ENCODE measurements around the gene CARD10. TPM values are rescaled to one million over a fixed set of nuclear protein-coding genes. Genes with fewer than 3 reads are reported as not detected.

CARD10 gene
- total and polyA plus RNA-seq, 2 of the 13 experiments (the other 11 are each of a cell fraction or from before 2014, with no cell fraction given): 35.2 to 55.8 TPM

DNA sequence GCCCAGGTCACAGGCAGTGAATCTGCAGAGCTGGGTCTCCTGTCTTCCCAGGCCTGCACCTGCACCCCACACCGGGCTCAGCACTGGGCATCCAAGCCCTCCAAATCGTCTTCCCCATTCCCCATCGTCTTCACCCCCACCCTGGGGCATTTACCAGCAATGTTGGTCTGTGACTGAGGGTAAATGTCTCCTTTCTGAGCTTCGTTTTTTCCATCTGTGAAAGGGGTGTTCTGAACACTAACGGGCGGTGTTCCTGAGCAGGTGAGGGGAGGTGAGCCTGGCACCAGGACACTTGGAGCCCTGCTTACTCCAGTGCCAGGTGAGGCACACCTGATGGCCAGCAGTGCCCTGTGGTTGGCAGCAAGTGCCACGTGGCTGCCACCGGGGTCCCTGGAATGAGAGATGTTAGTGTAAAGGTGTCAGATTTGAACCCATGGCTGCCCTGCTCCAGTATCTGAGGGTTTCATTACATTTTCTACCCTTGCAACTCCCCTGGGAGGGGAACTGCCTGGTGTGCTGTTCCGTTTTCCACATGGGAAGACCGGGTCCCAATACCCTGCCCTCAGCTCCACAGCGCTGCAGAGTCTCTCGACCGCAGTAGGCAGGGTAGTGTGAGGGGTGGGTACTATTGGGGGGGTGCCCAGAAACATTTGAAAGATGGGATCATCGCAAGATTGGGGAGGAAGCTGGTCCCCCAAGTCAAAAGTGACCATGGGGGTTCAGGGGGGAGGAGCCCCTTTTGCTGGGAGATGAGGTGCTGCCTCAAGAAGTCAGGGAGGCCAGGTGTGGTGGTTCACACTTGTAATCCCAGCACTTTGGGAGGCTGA is 43.0 kb upstream of the CARD10 start (continued):
- TF ChIP-seq ZNF317 (CRISPR knock-in tag; IDR thresholded peaks at IDR 0.05) (no peak), SIX1 (CRISPR knock-in tag; IDR thresholded peaks at IDR 0.05; ENCODE audit: borderline replicate concordance) (no peak), ZNF337 (CRISPR knock-in tag; IDR thresholded peaks at IDR 0.05; ENCODE audit: borderline replicate concordance, low read depth) (no peak), ZBTB20 (CRISPR knock-in tag; IDR thresholded peaks at IDR 0.05; ENCODE audit: borderline replicate concordance, low read depth) (no peak), SALL2 (CRISPR knock-in tag; IDR thresholded peaks at IDR 0.05) (no peak), CAMTA2 (CRISPR knock-in tag; IDR thresholded peaks at IDR 0.05; ENCODE audit: borderline replicate concordance) (no peak), DPF2 (CRISPR knock-in tag; IDR thresholded peaks at IDR 0.05; ENCODE audit: borderline replicate concordance, low read depth) (no peak), TAF1 (CRISPR knock-in tag; IDR thresholded peaks at IDR 0.05) (no peak), RXRA (CRISPR knock-in tag; IDR thresholded peaks at IDR 0.05) (0 out of 2 replicates have a peak, but pooled peaks have one; percentile 2), PTBP1 (IDR thresholded peaks at IDR 0.05; ENCODE audit: low read depth, low read length, poor library complexity, severe bottlenecking) (no peak), POGZ (CRISPR knock-in tag; IDR thresholded peaks at IDR 0.05) (no peak), ZNF326 (CRISPR knock-in tag; IDR thresholded peaks at IDR 0.05; ENCODE audit: borderline replicate concordance) (no peak), ZNF607 (CRISPR knock-in tag; IDR thresholded peaks at IDR 0.05; ENCODE audit: borderline replicate concordance) (0 out of 2 replicates have a peak, but pooled peaks have one; percentile 8), CBX5 (CRISPR knock-in tag; IDR thresholded peaks at IDR 0.05; ENCODE audit: borderline replicate concordance) (peak; percentile 1; the same call in 1 of the 2 replicates), NKX3-1 (CRISPR knock-in tag; IDR thresholded peaks at IDR 0.05) (no peak), ZKSCAN5 (CRISPR knock-in tag; IDR thresholded peaks at IDR 0.05) (no peak), SATB2 (CRISPR knock-in tag; IDR thresholded peaks at IDR 0.05) (no peak), CENPT (CRISPR knock-in tag; IDR thresholded peaks at IDR 0.05; ENCODE audit: low read depth) (no peak), NR2F6 (IDR thresholded peaks at IDR 0.05) (no peak), NR2F6 (CRISPR knock-in tag; IDR thresholded peaks at IDR 0.05) (no peak), TCF7L2 (IDR thresholded peaks at IDR 0.05; ENCODE audit: low read depth, low read length) (no peak), NFE2L2 (IDR thresholded peaks at IDR 0.05; ENCODE audit: low read length) (no peak)
- TF ChIP-seq, protein P1, sequence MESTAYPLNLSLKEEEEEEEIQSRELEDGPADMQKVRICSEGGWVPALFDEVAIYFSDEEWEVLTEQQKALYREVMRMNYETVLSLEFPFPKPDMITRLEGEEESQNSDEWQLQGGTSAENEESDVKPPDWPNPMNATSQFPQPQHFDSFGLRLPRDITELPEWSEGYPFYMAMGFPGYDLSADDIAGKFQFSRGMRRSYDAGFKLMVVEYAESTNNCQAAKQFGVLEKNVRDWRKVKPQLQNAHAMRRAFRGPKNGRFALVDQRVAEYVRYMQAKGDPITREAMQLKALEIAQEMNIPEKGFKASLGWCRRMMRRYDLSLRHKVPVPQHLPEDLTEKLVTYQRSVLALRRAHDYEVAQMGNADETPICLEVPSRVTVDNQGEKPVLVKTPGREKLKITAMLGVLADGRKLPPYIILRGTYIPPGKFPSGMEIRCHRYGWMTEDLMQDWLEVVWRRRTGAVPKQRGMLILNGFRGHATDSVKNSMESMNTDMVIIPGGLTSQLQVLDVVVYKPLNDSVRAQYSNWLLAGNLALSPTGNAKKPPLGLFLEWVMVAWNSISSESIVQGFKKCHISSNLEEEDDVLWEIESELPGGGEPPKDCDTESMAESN (CRISPR knock-in tag; conservative IDR thresholded peaks at IDR 0.05): no peak
- TF ChIP-seq, protein P2, sequence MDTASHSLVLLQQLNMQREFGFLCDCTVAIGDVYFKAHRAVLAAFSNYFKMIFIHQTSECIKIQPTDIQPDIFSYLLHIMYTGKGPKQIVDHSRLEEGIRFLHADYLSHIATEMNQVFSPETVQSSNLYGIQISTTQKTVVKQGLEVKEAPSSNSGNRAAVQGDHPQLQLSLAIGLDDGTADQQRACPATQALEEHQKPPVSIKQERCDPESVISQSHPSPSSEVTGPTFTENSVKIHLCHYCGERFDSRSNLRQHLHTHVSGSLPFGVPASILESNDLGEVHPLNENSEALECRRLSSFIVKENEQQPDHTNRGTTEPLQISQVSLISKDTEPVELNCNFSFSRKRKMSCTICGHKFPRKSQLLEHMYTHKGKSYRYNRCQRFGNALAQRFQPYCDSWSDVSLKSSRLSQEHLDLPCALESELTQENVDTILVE (CRISPR knock-in tag; IDR thresholded peaks at IDR 0.05): no peak
- TF ChIP-seq, protein P3, sequence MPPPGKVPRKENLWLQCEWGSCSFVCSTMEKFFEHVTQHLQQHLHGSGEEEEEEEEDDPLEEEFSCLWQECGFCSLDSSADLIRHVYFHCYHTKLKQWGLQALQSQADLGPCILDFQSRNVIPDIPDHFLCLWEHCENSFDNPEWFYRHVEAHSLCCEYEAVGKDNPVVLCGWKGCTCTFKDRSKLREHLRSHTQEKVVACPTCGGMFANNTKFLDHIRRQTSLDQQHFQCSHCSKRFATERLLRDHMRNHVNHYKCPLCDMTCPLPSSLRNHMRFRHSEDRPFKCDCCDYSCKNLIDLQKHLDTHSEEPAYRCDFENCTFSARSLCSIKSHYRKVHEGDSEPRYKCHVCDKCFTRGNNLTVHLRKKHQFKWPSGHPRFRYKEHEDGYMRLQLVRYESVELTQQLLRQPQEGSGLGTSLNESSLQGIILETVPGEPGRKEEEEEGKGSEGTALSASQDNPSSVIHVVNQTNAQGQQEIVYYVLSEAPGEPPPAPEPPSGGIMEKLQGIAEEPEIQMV (CRISPR knock-in tag; IDR thresholded peaks at IDR 0.05; ENCODE audit: low read depth): 0 out of 2 replicates have a peak, but pooled peaks have one; percentile 6
- TF ChIP-seq, protein P4, sequence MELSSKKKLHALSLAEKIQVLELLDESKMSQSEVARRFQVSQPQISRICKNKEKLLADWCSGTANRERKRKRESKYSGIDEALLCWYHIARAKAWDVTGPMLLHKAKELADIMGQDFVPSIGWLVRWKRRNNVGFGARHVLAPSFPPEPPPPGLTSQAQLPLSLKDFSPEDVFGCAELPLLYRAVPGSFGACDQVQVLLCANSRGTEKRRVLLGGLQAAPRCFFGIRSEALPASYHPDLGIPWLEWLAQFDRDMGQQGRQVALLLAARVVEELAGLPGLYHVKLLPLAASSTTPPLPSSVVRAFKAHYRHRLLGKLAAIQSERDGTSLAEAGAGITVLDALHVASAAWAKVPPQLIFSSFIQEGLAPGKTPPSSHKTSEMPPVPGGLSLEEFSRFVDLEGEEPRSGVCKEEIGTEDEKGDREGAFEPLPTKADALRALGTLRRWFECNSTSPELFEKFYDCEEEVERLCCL (CRISPR knock-in tag; IDR thresholded peaks at IDR 0.05; ENCODE audit: borderline replicate concordance): no peak

All from HepG2 (cell line).